HCT116 (cell line): ENCODE results near the gene LDB2. TPM values are rescaled to one million over a fixed set of nuclear protein-coding genes. Genes with fewer than 3 reads are reported as not detected.

ENCODE experiments used
- ATAC-seq: fragments of 200-7000 bp; cut with Tn5 transposase; 2 replicates; pipeline ENCODE4 v1.9.1; 2020; ENCODE audit warnings: mild to moderate bottlenecking, moderate library complexity
- BruUV-seq: library from RNA; stranded (reverse); fragments of 400-500 nt; replicated peaks from 2 replicates; lab custom pipeline; 2021; lab: Mats Ljungman, UMichigan
- CTCF ChIA-PET: fragments of 300-600 bp; sonication (Branson Sonifier 250); formaldehyde crosslinking; loops from one replicate; lab custom pipeline; 2021; ENCODE audit warnings: antibody characterized with exemption; lab: Charles Lee
- POLR2A ChIA-PET: fragments of 300-600, 350-600 bp; sonication (Branson Sonifier 250); formaldehyde crosslinking; loops from one replicate; lab custom pipeline; 2021; ENCODE audit warnings: antibody characterized with exemption; lab: Charles Lee
- RAD21 ChIA-PET, 2 experiments: fragments of 300-600 bp; sonication (Branson Sonifier 250); formaldehyde crosslinking; loops; one replicate each; lab custom pipeline; 2023; ENCODE audit warnings: low total read pairs in 2 of 2; ENCODE audit not compliant: uncharacterized antibody in 2 of 2, unreplicated experiment in 2 of 2, low non-redundant PET in 1 of 2; lab: Charles Lee
- DNase-seq: peaks from one replicate; pipeline ENCODE4 v3.0.0-alpha.2; 2010; ENCODE audit warnings: low read depth, low spot score
- H2AFZ ChIP-seq: fragments of 200-600 bp; shearing (Covaris generic), sonication (generic); 2 replicates; pipeline ENCODE4 v1.6.1; 2017; ENCODE audit warnings: low read depth, mixed run types, mixed read lengths, antibody characterized with exemption, low read length; ENCODE audit not compliant: poor library complexity, severe bottlenecking
- H3K27ac ChIP-seq: 2 replicates; pipeline ENCODE4 v1.5.1; 2012; ENCODE audit warnings: low read depth, low read length
- H3K27me3 ChIP-seq: fragments of 200-600 bp; sonication (generic); 2 replicates; pipeline ENCODE4 v1.6.1; 2016; ENCODE audit warnings: mixed run types, low read length, mixed read lengths; ENCODE audit not compliant: insufficient read depth
- H3K36me3 ChIP-seq, 2 experiments: fragments of 200-500 bp in 1 of 2; fragments of 200-600 bp in 1 of 2; sonication (Bioruptor generic) in 1 of 2; sonication (generic) in 1 of 2; 2 replicates each; pipeline versions ENCODE4 v1.5.1 to v1.6.1; 2014 to 2016; ENCODE audit warnings: low read length in 2 of 2, inconsistent platforms in 1 of 2, mixed read lengths in 1 of 2, mixed run types in 1 of 2; ENCODE audit not compliant: insufficient read depth in 2 of 2, control insufficient read depth in 1 of 2
- H3K4me1 ChIP-seq, 2 experiments: fragments of 200-600 bp in 1 of 2; sonication (generic) in 1 of 2; 2 replicates each; pipeline versions ENCODE4 v1.5.1 to v1.6.1; 2012 to 2017; ENCODE audit warnings: low read length in 2 of 2, inconsistent platforms in 1 of 2, mild to moderate bottlenecking in 1 of 2, mixed read lengths in 1 of 2, mixed run types in 1 of 2, moderate library complexity in 1 of 2; ENCODE audit not compliant: insufficient read depth in 2 of 2, control insufficient read depth in 1 of 2
- H3K4me2 ChIP-seq: fragments of 200-600 bp; sonication (generic); 2 replicates; pipeline ENCODE4 v1.6.1; 2017; ENCODE audit warnings: mixed run types, low read length, mixed read lengths
- H3K4me3 ChIP-seq, 2 experiments: fragments of 200-600 bp in 1 of 2; sonication (generic) in 1 of 2; replicated peaks in 1 of 2; 2 replicates each; pipeline ENCODE4 v1.5.1; 2011 to 2016; ENCODE audit warnings: low read length in 2 of 2, control low read depth in 1 of 2, low read depth in 1 of 2, mild to moderate bottlenecking in 1 of 2, mixed read lengths in 1 of 2, mixed run types in 1 of 2
- H3K79me2 ChIP-seq: fragments of 200-600 bp; sonication (generic); 2 replicates; pipeline ENCODE4 v1.6.1; 2017; ENCODE audit warnings: mild to moderate bottlenecking, mixed run types, low read length, moderate library complexity, mixed read lengths; ENCODE audit not compliant: insufficient read depth
- H3K9ac ChIP-seq: fragments of 200-600 bp; sonication (generic); 2 replicates; pipeline ENCODE4 v1.6.1; 2016; ENCODE audit warnings: low read length, mixed read lengths
- H3K9me2 ChIP-seq: fragments of 200-600 bp; sonication (generic), shearing (Covaris generic); 2 replicates; pipeline ENCODE4 v1.6.1; 2017; ENCODE audit warnings: mixed run types, mild to moderate bottlenecking, moderate library complexity; ENCODE audit not compliant: insufficient read depth
- H3K9me3 ChIP-seq, 2 experiments: fragments of 200-500 bp in 1 of 2; fragments of 200-600 bp in 1 of 2; sonication (Bioruptor generic) in 1 of 2; sonication (generic) in 1 of 2; 2 replicates each; pipeline ENCODE4 v1.6.1; 2014 to 2017; ENCODE audit warnings: low read length in 2 of 2, mixed read lengths in 2 of 2, inconsistent platforms in 1 of 2, low read depth in 1 of 2, mild to moderate bottlenecking in 1 of 2, mixed run types in 1 of 2, moderate library complexity in 1 of 2; ENCODE audit not compliant: control insufficient read depth in 1 of 2, insufficient read depth in 1 of 2
- H4K20me1 ChIP-seq: fragments of 200-600 bp; sonication (generic), shearing (Covaris generic); 2 replicates; pipeline ENCODE4 v1.6.1; 2017; ENCODE audit warnings: mixed run types, mild to moderate bottlenecking, moderate library complexity; ENCODE audit not compliant: insufficient read depth
- CBX3 ChIP-seq: IDR thresholded peaks from 2 replicates; pipeline ENCODE4 v1.6.1; 2012; ENCODE audit warnings: low read depth
- CTCF ChIP-seq, 3 experiments: fragments of 200-600 bp in 1 of 3; sonication (generic) in 1 of 3; IDR thresholded peaks in 2 of 3; conservative IDR thresholded peaks in 1 of 3; 2 replicates each; pipeline ENCODE4 v1.5.1; 2012 to 2017; ENCODE audit warnings: low read depth in 2 of 3, low read length in 2 of 3, antibody characterized with exemption in 1 of 3, borderline replicate concordance in 1 of 3, control low read depth in 1 of 3, mild to moderate bottlenecking in 1 of 3, mixed read lengths in 1 of 3, mixed run types in 1 of 3, moderate library complexity in 1 of 3; ENCODE audit not compliant: insufficient read depth in 1 of 3
- EGR1 ChIP-seq: IDR thresholded peaks from 2 replicates; pipeline ENCODE4 v1.6.1; 2012; ENCODE audit warnings: low read depth
- ELF1 ChIP-seq: IDR thresholded peaks from 2 replicates; pipeline ENCODE4 v1.6.1; 2012; ENCODE audit warnings: low read depth, borderline replicate concordance
- EZH2 ChIP-seq: fragments of 200-600 bp; sonication (generic); IDR thresholded peaks from 2 replicates; pipeline ENCODE4 v1.6.1; 2017; ENCODE audit warnings: antibody characterized with exemption, mixed run types
- EZH2phosphoT487 ChIP-seq: fragments of 200-600 bp; IDR thresholded peaks from 2 replicates; pipeline ENCODE4 v1.6.1; 2018; ENCODE audit warnings: antibody characterized with exemption, borderline replicate concordance
- JUND ChIP-seq: IDR thresholded peaks from 2 replicates; pipeline ENCODE4 v1.6.1; 2012
- POLR2A ChIP-seq: IDR thresholded peaks from 2 replicates; pipeline ENCODE4 v1.7.0; 2011; ENCODE audit warnings: borderline replicate concordance; ENCODE audit not compliant: insufficient read depth, insufficient read length; ENCODE audit errors: extremely low read depth
- RAD21 ChIP-seq: IDR thresholded peaks from 2 replicates; pipeline ENCODE4 v1.6.1; 2012; ENCODE audit warnings: low read depth, mild to moderate bottlenecking
- REST ChIP-seq: IDR thresholded peaks from 2 replicates; pipeline ENCODE4 v1.6.1; 2012; ENCODE audit warnings: low read depth
- SIN3A ChIP-seq: IDR thresholded peaks from 2 replicates; pipeline ENCODE4 v1.6.1; 2012; ENCODE audit warnings: low read depth
- SP1 ChIP-seq: IDR thresholded peaks from 2 replicates; pipeline ENCODE4 v1.6.1; 2012; ENCODE audit warnings: low read depth
- YY1 ChIP-seq: IDR thresholded peaks from 2 replicates; pipeline ENCODE4 v1.6.1; 2011; ENCODE audit warnings: low read length, low read depth, moderate library complexity, mild to moderate bottlenecking; ENCODE audit not compliant: insufficient replicate concordance; ENCODE audit errors: extremely low read depth
- ZFX ChIP-seq: fragments of 450-650 bp; IDR thresholded peaks from 2 replicates; pipeline ENCODE4 v1.6.1; 2017
- ZNF274 ChIP-seq: fragments of 200-500 bp; sonication (Bioruptor generic); IDR thresholded peaks from 2 replicates; pipeline ENCODE4 v1.6.1; 2014; ENCODE audit warnings: mild to moderate bottlenecking, low read depth, low read length, inconsistent platforms
- intact Hi-C: fragments of 100-400 bp; cut with micrococcal nuclease; formaldehyde crosslinking; loops from 2 replicates; pipeline ENCODE4 v1.10.0; 2022
- total RNA-seq: library from RNA; stranded (reverse); gene quantifications from one replicate; pipeline ENCODE4 v1.2.1, GENCODE V29; 2021; ENCODE audit not compliant: unreplicated experiment
- TF ChIP-seq, protein P1 (sequence below): IDR thresholded peaks from 2 replicates; pipeline ENCODE4 v1.6.1; 2012

LDB2 gene
- total RNA-seq, 1 experiment from 2014 or later = 0.12 TPM

DNA sequence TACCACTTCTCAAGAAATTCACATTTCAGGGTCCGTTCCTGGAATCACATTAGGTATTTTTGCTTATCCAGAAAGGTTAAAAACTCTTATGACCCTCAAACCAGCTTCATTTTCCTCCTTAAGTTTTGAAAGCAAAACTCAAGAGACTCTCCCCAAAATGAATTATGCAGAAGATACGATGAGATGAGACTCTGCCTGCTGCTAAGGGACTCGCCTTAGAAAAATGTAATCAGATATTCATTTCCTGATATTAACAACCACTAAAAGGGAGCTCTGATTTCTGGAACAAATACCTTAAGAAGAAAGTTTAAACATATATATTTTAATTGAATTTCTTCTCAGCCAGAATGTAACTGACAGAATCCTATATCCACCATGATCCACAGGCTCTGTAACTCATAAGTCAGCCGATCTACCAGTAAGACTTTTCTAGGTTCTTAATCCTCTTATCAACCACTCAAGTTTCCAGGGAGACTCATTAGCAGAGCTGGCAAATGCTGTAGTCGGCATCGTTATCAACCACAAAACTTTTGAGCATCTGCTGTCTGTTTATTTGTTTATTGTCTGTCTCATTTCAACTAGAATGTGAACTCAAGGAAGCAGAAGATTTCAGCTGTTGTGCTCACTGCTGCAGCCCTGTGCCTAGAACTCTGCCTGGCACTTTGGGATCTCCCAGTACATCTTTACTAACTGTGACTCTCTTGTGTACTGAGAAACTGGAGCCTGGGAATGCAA lies 112.5 kb downstream of the LDB2 start:
- no peak for DNase-seq
- Histone ChIP-seq H2AFZ (no peak overlapping the region), H3K9me2 (no peaks in the 10 kb centered on the region), H3K27me3 (no peaks in the 10 kb centered on the region), H3K4me1 (no peaks in the 10 kb centered on the region), H3K4me3 (no peak overlapping the region), H3K36me3 (no peaks in the 10 kb centered on the region), H3K4me2 (no peak overlapping the region), H3K9ac (no peak overlapping the region), H3K79me2 (no peaks in the 10 kb centered on the region), H3K27ac (no peak overlapping the region), H3K9me3 (no peaks in the 10 kb centered on the region), H4K20me1 (no peaks in the 10 kb centered on the region)
- RAD21 ChIA-PET = no interaction called here
- intact Hi-C loops = no loop called here
- BruUV-seq = no TSS peak
- POLR2A ChIA-PET = no interaction called here
- ATAC-seq = no peak
- TF ChIP-seq ZFX = no peak
- TF ChIP-seq REST = no peak
- TF ChIP-seq ZNF274 = no peak
- no peak for TF ChIP-seq EZH2phosphoT487
- TF ChIP-seq, protein P1, sequence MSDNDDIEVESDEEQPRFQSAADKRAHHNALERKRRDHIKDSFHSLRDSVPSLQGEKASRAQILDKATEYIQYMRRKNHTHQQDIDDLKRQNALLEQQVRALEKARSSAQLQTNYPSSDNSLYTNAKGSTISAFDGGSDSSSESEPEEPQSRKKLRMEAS = no peak
- TF ChIP-seq JUND = no peak
- TF ChIP-seq SP1 = no peak
- TF ChIP-seq ELF1 = no peak
- no peak for TF ChIP-seq YY1
- TF ChIP-seq RAD21 = no peak
- no peak for TF ChIP-seq EZH2
- no peak for TF ChIP-seq CBX3
- no peak for TF ChIP-seq SIN3A
- TF ChIP-seq CTCF (IDR thresholded peaks at IDR 0.05 in 2 of 3, conservative IDR thresholded peaks at IDR 0.05 in 1 of 3; ENCODE audit: borderline replicate concordance in 1 of 3, insufficient read depth in 1 of 3, low read depth in 2 of 3, low read length in 2 of 3) = no peak
- no peak for TF ChIP-seq EGR1
- TF ChIP-seq POLR2A = no peak
- CTCF ChIA-PET = no interaction called here
